Brain microvascular endothelial cell (primary cell): ENCODE data around the gene KCNMA1.

Experiments
- DNase-seq: peaks from one replicate; pipeline ENCODE4 v3.0.0-alpha.2; 2020
- H3K27ac ChIP-seq: fragments of 250-450 bp; sonication (Bioruptor Pico); 2 replicates; pipeline ENCODE4 v1.5.1; 2020; ENCODE audit warnings: mild to moderate bottlenecking, moderate library complexity
- H3K27me3 ChIP-seq: fragments of 250-450 bp; sonication (Bioruptor Pico); replicated peaks from 2 replicates; pipeline ENCODE4 v1.5.1; 2020; ENCODE audit warnings: mild to moderate bottlenecking
- H3K36me3 ChIP-seq: fragments of 250-450 bp; sonication (Bioruptor Pico); replicated peaks from 2 replicates; pipeline ENCODE4 v1.5.1; 2020; ENCODE audit warnings: mild to moderate bottlenecking
- H3K4me3 ChIP-seq: 2 replicates; pipeline ENCODE4 v1.5.1; 2011; ENCODE audit warnings: low read depth, mild to moderate bottlenecking, control low read depth, low read length, moderate library complexity
- in situ Hi-C: cut with HindIII; loops from 2 replicates; pipeline ENCODE4 v1.10.0; 2017; ENCODE audit warnings: low sequenced_read_pairs, low pct_ligation_motif_present
- TF ChIP-seq, protein P1 (sequence below): IDR thresholded peaks from 2 replicates; pipeline ENCODE4 v1.5.1; 2011; ENCODE audit warnings: low read depth, mild to moderate bottlenecking, moderate library complexity, low read length, control low read depth, inconsistent platforms; ENCODE audit errors: missing control alignments

Gene KCNMA1

DNA sequence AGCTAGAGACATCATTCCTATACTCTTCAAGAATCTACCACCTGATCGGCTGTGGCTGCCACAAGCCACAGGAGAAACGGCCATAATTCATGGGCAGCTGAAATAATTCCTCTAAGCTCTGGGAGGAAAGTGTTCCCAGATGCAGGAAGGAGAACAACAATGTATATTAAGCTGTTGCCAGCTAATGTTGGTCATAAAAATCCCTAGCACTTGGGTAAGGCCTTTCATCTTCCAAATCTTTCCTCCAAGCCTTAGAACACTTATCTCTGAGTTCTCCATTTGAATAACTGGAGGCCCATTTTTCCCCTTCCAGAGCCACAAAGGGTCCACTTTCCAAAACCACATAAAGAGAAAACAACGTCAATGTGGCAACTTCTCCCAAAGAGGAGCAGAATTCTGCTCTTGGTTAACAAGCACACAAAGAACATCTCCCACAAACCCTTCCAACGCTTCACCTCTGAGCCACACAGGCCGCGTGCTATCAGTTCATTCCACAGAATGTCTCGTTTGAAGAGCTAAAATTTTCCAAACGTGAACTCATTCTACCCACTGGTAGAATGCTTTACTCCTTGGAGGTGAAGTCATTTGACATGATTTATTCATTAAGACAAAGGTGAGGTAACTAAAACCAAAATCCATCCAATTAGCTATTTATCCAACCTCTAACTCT is 11.2 kb downstream of the KCNMA1 start:
- Histone ChIP-seq H3K36me3 (no peaks in the 10 kb centered on the region), H3K4me3 (no peak overlapping the region), H3K27me3 (no peaks in the 10 kb centered on the region), H3K27ac (no peak overlapping the region)
- in situ Hi-C loops, result no loop called here
- TF ChIP-seq, protein P1, sequence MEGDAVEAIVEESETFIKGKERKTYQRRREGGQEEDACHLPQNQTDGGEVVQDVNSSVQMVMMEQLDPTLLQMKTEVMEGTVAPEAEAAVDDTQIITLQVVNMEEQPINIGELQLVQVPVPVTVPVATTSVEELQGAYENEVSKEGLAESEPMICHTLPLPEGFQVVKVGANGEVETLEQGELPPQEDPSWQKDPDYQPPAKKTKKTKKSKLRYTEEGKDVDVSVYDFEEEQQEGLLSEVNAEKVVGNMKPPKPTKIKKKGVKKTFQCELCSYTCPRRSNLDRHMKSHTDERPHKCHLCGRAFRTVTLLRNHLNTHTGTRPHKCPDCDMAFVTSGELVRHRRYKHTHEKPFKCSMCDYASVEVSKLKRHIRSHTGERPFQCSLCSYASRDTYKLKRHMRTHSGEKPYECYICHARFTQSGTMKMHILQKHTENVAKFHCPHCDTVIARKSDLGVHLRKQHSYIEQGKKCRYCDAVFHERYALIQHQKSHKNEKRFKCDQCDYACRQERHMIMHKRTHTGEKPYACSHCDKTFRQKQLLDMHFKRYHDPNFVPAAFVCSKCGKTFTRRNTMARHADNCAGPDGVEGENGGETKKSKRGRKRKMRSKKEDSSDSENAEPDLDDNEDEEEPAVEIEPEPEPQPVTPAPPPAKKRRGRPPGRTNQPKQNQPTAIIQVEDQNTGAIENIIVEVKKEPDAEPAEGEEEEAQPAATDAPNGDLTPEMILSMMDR, result peak; percentile 23
- no peak for DNase-seq

DNA sequence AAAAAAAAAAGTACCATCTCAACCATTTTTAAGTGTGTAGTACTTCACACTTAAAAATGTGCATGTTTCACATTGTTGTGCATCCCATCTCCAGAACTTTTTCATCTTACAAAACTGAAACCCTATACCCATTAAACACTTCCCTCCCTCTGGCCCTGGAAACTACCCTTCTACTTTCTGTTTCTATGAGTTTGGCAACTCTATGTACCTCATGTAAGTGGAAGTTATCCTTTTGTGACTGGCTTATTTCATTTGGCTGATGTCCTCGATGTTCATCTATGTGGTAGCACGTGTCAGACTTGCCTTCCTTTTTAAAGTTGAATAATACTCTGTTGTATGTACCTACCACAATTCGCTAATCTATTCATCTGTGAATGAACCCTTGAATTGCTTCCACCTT is 12.2 kb downstream of the KCNMA1 start:
- H3K36me3 ChIP-seq, result no peaks in the 10 kb centered on the region
- H3K27me3 ChIP-seq, result no peaks in the 10 kb centered on the region
- H3K4me3 ChIP-seq, result no peak overlapping the region
- no peak overlapping the region for H3K27ac ChIP-seq
- no peak for DNase-seq
- TF ChIP-seq, protein P1, result no peak
- in situ Hi-C loops, result no loop called here

DNA sequence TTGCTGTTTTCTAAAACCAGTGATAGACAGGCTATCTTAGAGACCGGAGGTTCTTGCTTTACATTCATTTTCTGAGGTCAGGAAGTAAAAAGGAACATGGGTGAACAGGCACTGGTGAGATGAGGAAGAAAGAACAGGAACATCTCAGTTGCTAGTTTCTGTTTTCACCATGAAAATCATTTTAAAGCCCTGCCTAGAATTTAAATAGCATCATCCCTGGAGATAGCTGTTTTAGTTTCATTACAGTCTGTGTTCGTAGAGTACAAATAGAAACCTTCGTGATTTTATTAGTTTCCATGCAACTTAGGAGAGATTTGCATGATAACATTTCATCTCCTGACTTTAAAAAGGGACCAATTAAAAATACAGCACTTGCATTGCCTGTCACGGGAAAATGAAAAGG is 14.7 kb downstream of the KCNMA1 start:
- Histone ChIP-seq H3K27me3 (no peaks in the 10 kb centered on the region), H3K4me3 (no peak overlapping the region), H3K36me3 (no peaks in the 10 kb centered on the region), H3K27ac (no peak overlapping the region)
- in situ Hi-C loops, result no loop called here
- TF ChIP-seq, protein P1, result no peak
- no peak for DNase-seq

DNA sequence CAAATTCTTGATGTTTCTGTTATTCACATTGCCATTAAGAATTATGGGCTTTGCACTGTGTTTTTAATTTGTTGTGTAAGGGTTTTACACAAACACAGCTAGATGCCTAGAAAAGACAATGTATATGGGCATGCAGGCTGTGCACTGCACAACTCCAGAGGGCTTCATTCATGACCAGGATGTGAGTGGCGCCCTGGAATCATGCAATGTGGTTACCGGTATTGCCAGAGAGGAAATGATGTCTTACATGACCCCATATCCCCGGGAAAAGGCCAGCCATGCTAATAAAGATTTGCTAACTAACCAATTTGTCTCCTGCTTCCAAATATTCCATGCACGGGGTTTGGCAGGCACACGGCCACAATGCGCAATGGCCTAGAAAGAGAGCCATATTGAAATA is 16.9 kb downstream of the KCNMA1 start:
- Histone ChIP-seq H3K36me3 (no peaks in the 10 kb centered on the region), H3K27ac (no peak overlapping the region), H3K27me3 (no peaks in the 10 kb centered on the region), H3K4me3 (no peak overlapping the region)
- DNase-seq, result peak; percentile 40
- TF ChIP-seq, protein P1, result peak; percentile 21
- in situ Hi-C loops, result no loop called here

DNA sequence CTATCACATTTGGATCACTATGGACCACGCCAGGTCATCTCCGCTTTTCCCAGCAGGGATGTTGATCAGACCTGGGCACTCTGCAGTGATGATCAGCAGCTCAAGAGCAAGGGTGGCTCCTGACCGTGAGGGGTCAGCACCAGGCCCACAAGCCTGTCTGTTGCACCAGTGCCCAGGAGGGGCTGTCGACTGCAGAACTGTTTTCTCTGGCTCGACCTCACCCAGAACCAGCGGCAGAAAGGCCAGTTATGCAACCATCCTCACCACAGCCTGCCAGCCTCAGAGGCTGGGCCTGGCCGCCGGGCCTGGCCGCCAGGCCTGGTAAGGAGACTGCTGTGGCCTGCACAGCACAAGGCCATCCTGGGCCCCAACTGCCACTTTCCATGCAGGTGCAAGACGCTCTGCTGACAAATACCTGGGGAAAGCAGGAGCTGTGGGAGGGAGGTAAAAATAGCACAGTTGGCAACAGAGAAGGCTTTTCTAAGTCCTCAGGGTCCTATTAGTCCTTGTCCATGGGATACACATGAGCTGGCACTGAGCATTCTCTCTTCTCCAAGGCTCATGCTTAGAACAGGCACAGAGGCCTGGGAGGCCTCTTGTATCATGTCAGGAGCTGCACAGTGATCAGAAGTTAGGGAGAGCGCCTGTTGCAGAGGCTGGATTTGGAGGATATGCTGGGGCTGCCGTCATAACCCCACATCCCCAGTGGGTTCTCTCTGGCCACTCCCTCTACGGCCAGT is 17.5 kb downstream of the KCNMA1 start:
- TF ChIP-seq, protein P1, result no peak
- H3K36me3 ChIP-seq, result no peaks in the 10 kb centered on the region

DNA sequence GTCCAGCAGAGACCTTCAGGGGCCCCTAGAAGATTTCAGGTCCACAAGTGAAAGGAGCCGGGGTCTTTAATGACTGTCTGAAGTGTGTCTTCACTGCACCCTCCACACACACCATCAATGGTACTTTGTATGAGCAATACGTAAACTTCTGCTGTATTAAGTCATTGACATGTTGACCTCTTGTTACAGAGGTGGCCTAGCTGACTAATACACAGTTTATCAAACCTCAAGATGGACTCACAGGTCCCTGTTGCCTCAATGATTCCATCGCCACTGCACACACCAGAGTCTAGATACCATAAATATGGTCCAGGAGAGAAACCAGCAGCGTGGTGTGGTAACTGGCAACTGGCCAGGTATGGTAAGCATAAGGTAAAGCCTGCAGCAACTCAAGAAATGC is 19.5 kb downstream of the KCNMA1 start:
- Histone ChIP-seq H3K4me3 (no peak overlapping the region), H3K27me3 (no peaks in the 10 kb centered on the region), H3K27ac (no peak overlapping the region), H3K36me3 (no peaks in the 10 kb centered on the region)
- in situ Hi-C loops, result no loop called here
- DNase-seq, result no peak
- TF ChIP-seq, protein P1, result no peak

More for the DNA sequence above, 17.5 kb downstream of the KCNMA1 start:
- DNase-seq, result no peak
- in situ Hi-C loops, result no loop called here
- Histone ChIP-seq H3K4me3 (no peak overlapping the region), H3K27me3 (no peaks in the 10 kb centered on the region), H3K27ac (no peak overlapping the region)
